ENCODE measurements around the gene ZNF236.

DNA sequence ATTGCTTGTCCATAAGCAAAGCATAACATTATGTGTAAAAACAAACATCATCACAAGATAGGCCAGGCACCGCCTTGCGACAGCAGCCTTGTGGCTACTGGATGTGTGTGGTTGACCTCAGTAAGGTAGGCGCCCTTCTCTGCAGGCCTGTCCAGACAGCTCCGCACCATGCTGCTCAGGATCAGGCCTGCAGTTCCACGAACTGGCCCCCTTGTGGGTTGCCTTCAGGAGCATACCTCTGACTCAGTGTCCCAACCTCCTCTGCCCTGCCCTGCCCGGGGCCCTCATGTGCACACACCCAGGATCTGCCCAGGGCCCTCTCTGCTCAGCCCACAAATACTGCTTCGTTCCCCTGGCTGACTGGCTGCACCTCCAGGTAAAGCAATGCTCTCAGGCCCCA is 16.1 kb upstream of the ZNF236 start:
- TF ChIP-seq, protein P1, sequence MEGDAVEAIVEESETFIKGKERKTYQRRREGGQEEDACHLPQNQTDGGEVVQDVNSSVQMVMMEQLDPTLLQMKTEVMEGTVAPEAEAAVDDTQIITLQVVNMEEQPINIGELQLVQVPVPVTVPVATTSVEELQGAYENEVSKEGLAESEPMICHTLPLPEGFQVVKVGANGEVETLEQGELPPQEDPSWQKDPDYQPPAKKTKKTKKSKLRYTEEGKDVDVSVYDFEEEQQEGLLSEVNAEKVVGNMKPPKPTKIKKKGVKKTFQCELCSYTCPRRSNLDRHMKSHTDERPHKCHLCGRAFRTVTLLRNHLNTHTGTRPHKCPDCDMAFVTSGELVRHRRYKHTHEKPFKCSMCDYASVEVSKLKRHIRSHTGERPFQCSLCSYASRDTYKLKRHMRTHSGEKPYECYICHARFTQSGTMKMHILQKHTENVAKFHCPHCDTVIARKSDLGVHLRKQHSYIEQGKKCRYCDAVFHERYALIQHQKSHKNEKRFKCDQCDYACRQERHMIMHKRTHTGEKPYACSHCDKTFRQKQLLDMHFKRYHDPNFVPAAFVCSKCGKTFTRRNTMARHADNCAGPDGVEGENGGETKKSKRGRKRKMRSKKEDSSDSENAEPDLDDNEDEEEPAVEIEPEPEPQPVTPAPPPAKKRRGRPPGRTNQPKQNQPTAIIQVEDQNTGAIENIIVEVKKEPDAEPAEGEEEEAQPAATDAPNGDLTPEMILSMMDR (IDR thresholded peaks at IDR 0.05) = no peak
- TF ChIP-seq POLR2A (IDR thresholded peaks at IDR 0.05; ENCODE audit: low read depth) (no peak), POLR2AphosphoS5 (IDR thresholded peaks at IDR 0.05) (no peak), EP300 (IDR thresholded peaks at IDR 0.05) (no peak)
